GM12892 (cell line): Measurements from ENCODE around the gene CGB1.
"Not testable (repeated sequence)": the region's sequence is repeated elsewhere in the genome, so short reads cannot be mapped to it uniquely, and the experiment has no call there.

Experiments used
- POLR2A ChIP-seq: IDR thresholded peaks from 2 replicates; pipeline ENCODE4 v1.6.1; 2011; ENCODE audit warnings: low read depth, low read length, control low read depth
- TAF1 ChIP-seq: IDR thresholded peaks from 2 replicates; pipeline ENCODE4 v1.6.1; 2011; ENCODE audit warnings: low read depth, mild to moderate bottlenecking, control low read depth, low read length, borderline replicate concordance

GRCh38 chr19:49029749-49030148 lies 6.9 kb downstream of the CGB1 start:
- not testable (repeated sequence) for TF ChIP-seq TAF1, POLR2A
